ENCODE results near the gene CDON. TPM values are rescaled to one million over a fixed set of nuclear protein-coding genes. Genes with fewer than 3 reads are reported as not detected.

CDON gene
- total RNA-seq, 8 experiments from 2014 or later, result 1.3 to 16.9 (median 10.3) TPM

GRCh38 chr11:125938418-125938817, 124.2 kb downstream of the CDON start:
- in situ Hi-C loops (cut with MboI; ENCODE audit: low pct_unique_long_range_greater_than_20kb in 2 of 9, low sequenced_read_pairs in 9 of 9, unreplicated experiment in 9 of 9), result loop anchor here in 2 of 9 experiments (25.0 kb wide), 2 partner anchors 124 to 249 kb away; partner anchors contain the start of gene CDON (in 1 of the 2)

GRCh38 chr11:125935618-125936199, 127.0 kb downstream of the CDON start:
- ATAC-seq (replicated peaks in 6 of 8), result peak in 2 of 8 experiments; percentile 29 to 73
- H3K4me1 ChIP-seq (replicated peaks in 1 of 2), result peaks cover 4 to 10% of the 10 kb centered on the region in 2 donors
- H3K27ac ChIP-seq, result no peak overlapping the region
- WGBS, 10 experiments, result 10 to 100% (median 75%) methylated on average over 1 to 11 of the region's 12 CpGs
- in situ Hi-C loops (cut with MboI; ENCODE audit: low pct_unique_long_range_greater_than_20kb in 2 of 9, low sequenced_read_pairs in 9 of 9, unreplicated experiment in 9 of 9), result loop anchor here in 2 of 9 experiments (25.0 kb wide), 2 partner anchors 127 to 252 kb away; partner anchors contain the start of gene CDON (in 1 of the 2)
- H3K4me3 ChIP-seq, result no peak overlapping the region

More at GRCh38 chr11:125938418-125938817, 124.2 kb downstream of the CDON start:
- WGBS, 10 experiments, result 63 to 100% (median 100%) methylated on average over 1 to 3 of the region's 5 CpGs; no CpG with 5 or more reads in 5 of the 10 experiments
- Histone ChIP-seq H3K4me1 (replicated peaks in 1 of 2) (peaks cover 2 to 11% of the 10 kb centered on the region in 2 donors), H3K4me3 (no peak overlapping the region), H3K27ac (no peak overlapping the region)
- no peak for ATAC-seq (replicated peaks in 6 of 8)

GRCh38 chr11:125935056-125935455, 127.6 kb downstream of the CDON start:
- peaks cover 4 to 10% of the 10 kb centered on the region in 2 donors for H3K4me1 ChIP-seq (replicated peaks in 1 of 2)
- no peak overlapping the region for H3K4me3 ChIP-seq
- no peak overlapping the region for H3K27ac ChIP-seq
- ATAC-seq (replicated peaks in 6 of 8), result no peak
- in situ Hi-C loops (cut with MboI; ENCODE audit: low pct_unique_long_range_greater_than_20kb in 2 of 9, low sequenced_read_pairs in 9 of 9, unreplicated experiment in 9 of 9), result loop anchor here in 2 of 9 experiments (25.0 kb wide), 2 partner anchors 127 to 252 kb away; partner anchors contain the start of gene CDON (in 1 of the 2)
- 67 to 100% (median 91%) methylated on average over 1 to 2 of the region's 2 CpGs; no CpG with 5 or more reads in 2 of the 10 experiments for WGBS, 10 experiments

- no peak for ATAC-seq (replicated peaks in 6 of 8)
- in situ Hi-C loops (cut with MboI; ENCODE audit: low pct_unique_long_range_greater_than_20kb in 2 of 9, low sequenced_read_pairs in 9 of 9, unreplicated experiment in 9 of 9), result loop anchor here in 2 of 9 experiments (25.0 kb wide), 2 partner anchors 128 to 253 kb away; partner anchors contain the start of gene CDON (in 1 of the 2)
- WGBS, 10 experiments, result 20 to 97% (median 91%) methylated on average over 1 to 8 of the region's 8 CpGs; no CpG with 5 or more reads in 4 of the 10 experiments
- Histone ChIP-seq H3K4me3 (no peak overlapping the region), H3K4me1 (replicated peaks in 1 of 2) (peaks cover 4 to 10% of the 10 kb centered on the region in 2 donors), H3K27ac (no peak overlapping the region)
Observed at GRCh38 chr11:125934473-125934872, 128.2 kb downstream of the CDON start.

- ATAC-seq (replicated peaks in 6 of 8), result no peak
- Histone ChIP-seq H3K27ac (no peak overlapping the region), H3K4me1 (replicated peaks in 1 of 2) (peaks cover 4 to 5% of the 10 kb centered on the region in 2 donors), H3K4me3 (no peak overlapping the region)
- WGBS, 10 experiments, result 20 to 92% (median 50%) methylated on average over 1 to 9 of the region's 12 CpGs; no CpG with 5 or more reads in 1 of the 10 experiments
- in situ Hi-C loops (cut with MboI; ENCODE audit: low pct_unique_long_range_greater_than_20kb in 2 of 9, low sequenced_read_pairs in 9 of 9, unreplicated experiment in 9 of 9), result loop anchor here in 2 of 9 experiments (25.0 kb wide), 2 partner anchors 129 to 254 kb away; partner anchors contain the start of gene CDON (in 1 of the 2)
Observed at GRCh38 chr11:125933030-125933813, 129.4 kb downstream of the CDON start.

- Histone ChIP-seq H3K27ac (no peak overlapping the region), H3K4me3 (no peak overlapping the region), H3K4me1 (replicated peaks in 1 of 2) (peaks cover 4 to 5% of the 10 kb centered on the region in 2 donors)
- no peak for ATAC-seq (replicated peaks in 6 of 8)
- in situ Hi-C loops (cut with MboI; ENCODE audit: low pct_unique_long_range_greater_than_20kb in 2 of 9, low sequenced_read_pairs in 9 of 9, unreplicated experiment in 9 of 9), result loop anchor here in 2 of 9 experiments (25.0 kb wide), 2 partner anchors 130 to 255 kb away; partner anchors contain the start of gene CDON (in 1 of the 2)
- 40 to 100% (median 89%) methylated on average over 1 to 6 of the region's 9 CpGs; no CpG with 5 or more reads in 6 of the 10 experiments for WGBS, 10 experiments
Observed at GRCh38 chr11:125932301-125932700, 130.4 kb downstream of the CDON start.

- 16 to 100% (median 87%) methylated on average over 1 to 5 of the region's 6 CpGs; no CpG with 5 or more reads in 1 of the 10 experiments for WGBS, 10 experiments
- H3K4me1 ChIP-seq (replicated peaks in 1 of 2), result peaks cover 4 to 5% of the 10 kb centered on the region in 2 donors
- no peak for ATAC-seq (replicated peaks in 6 of 8)
- H3K27ac ChIP-seq, result no peak overlapping the region
- in situ Hi-C loops (cut with MboI; ENCODE audit: low pct_unique_long_range_greater_than_20kb in 2 of 9, low sequenced_read_pairs in 9 of 9, unreplicated experiment in 9 of 9), result loop anchor here in 2 of 9 experiments (25.0 kb wide), 2 partner anchors 131 to 256 kb away; partner anchors contain the start of gene CDON (in 1 of the 2)
- no peak overlapping the region for H3K4me3 ChIP-seq
Observed at GRCh38 chr11:125931668-125932067, 131.0 kb downstream of the CDON start.

GRCh38 chr11:125931116-125931515, 131.6 kb downstream of the CDON start:
- H3K27ac ChIP-seq, result no peak overlapping the region
- no peak overlapping the region for H3K4me3 ChIP-seq
- in situ Hi-C loops (cut with MboI; ENCODE audit: low pct_unique_long_range_greater_than_20kb in 2 of 9, low sequenced_read_pairs in 9 of 9, unreplicated experiment in 9 of 9), result loop anchor here in 2 of 9 experiments (25.0 kb wide), 2 partner anchors 131 to 256 kb away; partner anchors contain the start of gene CDON (in 1 of the 2)
- peaks cover 4 to 5% of the 10 kb centered on the region in 2 donors for H3K4me1 ChIP-seq (replicated peaks in 1 of 2)
- WGBS, 10 experiments, result 34 to 100% (median 64%) methylated on average over 1 to 3 of the region's 3 CpGs; no CpG with 5 or more reads in 1 of the 10 experiments
- no peak for ATAC-seq (replicated peaks in 6 of 8)

GRCh38 chr11:125930076-125930450, 132.6 kb downstream of the CDON start:
- no peak overlapping the region for H3K4me3 ChIP-seq
- ATAC-seq (replicated peaks in 6 of 8), result no peak
- H3K27ac ChIP-seq, result no peak overlapping the region
- peaks cover 4 to 5% of the 10 kb centered on the region in 2 donors for H3K4me1 ChIP-seq (replicated peaks in 1 of 2)
- WGBS, 10 experiments, result 81 to 100% (median 91%) methylated on average over 1 to 10 of the region's 11 CpGs; no CpG with 5 or more reads in 2 of the 10 experiments
- in situ Hi-C loops (cut with MboI; ENCODE audit: low pct_unique_long_range_greater_than_20kb in 2 of 9, low sequenced_read_pairs in 9 of 9, unreplicated experiment in 9 of 9), result loop anchor here in 2 of 9 experiments (25.0 kb wide), 2 partner anchors 132 to 257 kb away; partner anchors contain the start of gene CDON (in 1 of the 2)

- H3K27ac ChIP-seq, result no peak overlapping the region
- no peak overlapping the region for H3K4me3 ChIP-seq
- H3K4me1 ChIP-seq (replicated peaks in 1 of 2), result peaks cover 4 to 5% of the 10 kb centered on the region in 2 donors
- 43 to 94% (median 77%) methylated on average over 1 to 7 of the region's 9 CpGs; no CpG with 5 or more reads in 5 of the 10 experiments for WGBS, 10 experiments
- no peak for ATAC-seq (replicated peaks in 6 of 8)
- in situ Hi-C loops (cut with MboI; ENCODE audit: low pct_unique_long_range_greater_than_20kb in 2 of 9, low sequenced_read_pairs in 9 of 9, unreplicated experiment in 9 of 9), result loop anchor here in 6 of 9 experiments (10.0 to 25.0 kb wide), 3 partner anchors 133 to 265 kb away; partner anchors contain the start of gene CDON (in 1 of the 6)
Observed at GRCh38 chr11:125929445-125930075, 133.1 kb downstream of the CDON start.

GRCh38 chr11:125926682-125927081, 136.0 kb downstream of the CDON start:
- H3K27ac ChIP-seq, result no peak overlapping the region
- 26 to 91% (median 61%) methylated on average over 1 to 6 of the region's 12 CpGs; no CpG with 5 or more reads in 3 of the 10 experiments for WGBS, 10 experiments
- in situ Hi-C loops (cut with MboI; ENCODE audit: low pct_unique_long_range_greater_than_20kb in 2 of 9, low sequenced_read_pairs in 9 of 9, unreplicated experiment in 9 of 9), result loop anchor here in 6 of 9 experiments (10.0 to 25.0 kb wide), 3 partner anchors 136 to 268 kb away; partner anchors contain the start of gene CDON (in 1 of the 6)
- no peak overlapping the region for H3K4me3 ChIP-seq
- H3K4me1 ChIP-seq (replicated peaks in 1 of 2), result no peaks in the 10 kb centered on the region
- no peak for ATAC-seq (replicated peaks in 6 of 8)

GRCh38 chr11:125925804-125926203, 136.9 kb downstream of the CDON start:
- ATAC-seq (replicated peaks in 6 of 8), result no peak
- 70 to 100% (median 93%) methylated on average over 1 to 2 of the region's 3 CpGs; no CpG with 5 or more reads in 6 of the 10 experiments for WGBS, 10 experiments
- in situ Hi-C loops (cut with MboI; ENCODE audit: low pct_unique_long_range_greater_than_20kb in 2 of 9, low sequenced_read_pairs in 9 of 9, unreplicated experiment in 9 of 9), result loop anchor here in 6 of 9 experiments (10.0 to 25.0 kb wide), 3 partner anchors 136 to 269 kb away; partner anchors contain the start of gene CDON (in 1 of the 6)
- H3K4me1 ChIP-seq (replicated peaks in 1 of 2), result no peaks in the 10 kb centered on the region
- H3K4me3 ChIP-seq, result no peak overlapping the region
- no peak overlapping the region for H3K27ac ChIP-seq
